ENCODE results near the gene NOCT.
"Not testable (repeated sequence)": the region's sequence is repeated elsewhere in the genome, so short reads cannot be mapped to it uniquely, and the experiment has no call there.

The NOCT gene

DNA sequence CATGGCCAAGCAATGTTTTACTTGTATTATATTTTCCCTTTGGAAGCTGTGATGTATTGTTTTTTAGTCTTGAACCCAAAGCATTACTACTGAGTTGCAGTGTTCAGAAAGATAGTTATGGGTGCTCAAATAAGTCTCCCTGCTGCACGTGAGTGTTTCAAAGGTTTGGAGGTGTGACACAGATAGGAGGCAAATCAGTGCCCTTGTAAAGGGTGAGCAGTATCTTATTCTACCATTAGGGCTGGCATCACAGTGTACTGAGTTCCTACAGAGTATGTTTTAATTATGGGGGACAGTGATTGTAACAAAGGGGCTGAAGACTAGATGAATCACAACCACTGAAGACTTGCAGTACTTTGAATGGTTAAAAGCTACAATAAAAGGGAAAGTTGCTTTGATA is 38.3 kb downstream of the NOCT start:
- no peak for DNase-seq

DNA sequence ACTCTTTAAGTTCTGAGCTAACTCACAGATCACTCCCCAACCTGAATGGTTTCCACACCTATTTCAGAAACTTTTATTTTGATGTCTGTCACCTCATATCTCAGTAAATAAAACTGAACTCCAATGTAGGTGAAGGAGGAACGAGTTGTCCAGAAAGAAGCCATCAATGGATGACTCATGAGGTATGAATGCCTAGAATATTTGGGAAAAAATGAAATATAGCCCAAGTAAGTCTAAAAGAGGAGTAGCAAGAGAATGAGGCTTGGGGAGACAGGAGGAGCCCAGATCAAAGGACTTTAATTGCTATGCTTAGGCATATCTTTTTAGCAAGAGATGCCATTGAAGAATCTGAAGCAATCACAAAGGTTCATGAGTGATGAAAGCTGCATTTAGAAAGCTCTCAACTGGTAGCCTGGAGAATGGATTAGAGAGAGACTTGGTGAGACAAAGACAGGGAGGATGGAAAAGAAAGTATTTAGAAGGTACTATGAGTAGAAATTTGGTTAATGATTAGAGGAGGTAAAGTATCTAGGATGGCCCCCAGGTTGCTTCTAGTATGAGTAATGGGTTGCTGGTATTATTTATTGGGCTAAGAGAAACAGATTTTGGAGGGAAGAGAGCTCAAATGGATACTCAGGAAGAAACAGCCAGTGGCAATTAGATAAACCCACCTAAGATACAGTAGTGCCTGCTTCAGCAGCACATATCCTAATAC is 39.4 kb downstream of the NOCT start:
- DNase-seq = no peak

DNA sequence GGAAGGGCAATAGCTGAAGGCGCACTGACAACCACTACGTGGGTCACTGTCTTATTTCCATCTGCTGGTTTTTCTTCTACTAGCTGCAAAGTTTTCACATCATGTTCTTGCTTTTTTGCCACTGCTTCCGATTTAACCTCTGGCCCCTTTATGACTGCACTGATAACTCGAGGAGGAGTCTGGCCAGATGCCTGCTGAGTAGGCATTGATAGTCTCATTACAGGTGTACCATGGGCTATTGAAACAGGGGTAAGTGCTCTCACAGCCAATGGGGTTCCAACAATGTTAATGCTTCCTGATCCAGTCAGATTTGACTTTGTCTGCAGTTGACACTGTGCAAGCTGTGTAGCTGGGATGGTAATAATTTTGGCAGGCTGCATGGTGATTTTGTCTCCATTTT is 43.4 kb downstream of the NOCT start:
- DNase-seq = not testable (repeated sequence)

DNA sequence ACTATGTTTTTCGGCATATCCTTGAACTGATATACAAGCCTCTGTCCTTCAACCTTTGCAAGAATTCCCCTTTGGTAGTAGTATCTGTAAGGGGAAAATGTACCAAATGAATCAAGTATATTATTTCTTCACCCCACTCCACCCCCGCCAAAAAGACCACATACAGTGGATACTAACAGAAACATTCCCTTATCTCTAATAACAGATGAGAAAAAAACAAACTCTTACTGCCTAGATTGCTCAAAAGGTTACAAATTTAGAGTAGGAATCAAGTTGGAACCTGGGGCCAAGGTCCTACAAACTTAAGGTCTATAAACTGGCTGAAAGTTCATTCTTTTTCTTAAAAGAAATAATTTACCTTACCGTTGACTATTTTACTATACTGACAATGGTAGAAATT is 45.0 kb downstream of the NOCT start:
- no peak for DNase-seq

DNA sequence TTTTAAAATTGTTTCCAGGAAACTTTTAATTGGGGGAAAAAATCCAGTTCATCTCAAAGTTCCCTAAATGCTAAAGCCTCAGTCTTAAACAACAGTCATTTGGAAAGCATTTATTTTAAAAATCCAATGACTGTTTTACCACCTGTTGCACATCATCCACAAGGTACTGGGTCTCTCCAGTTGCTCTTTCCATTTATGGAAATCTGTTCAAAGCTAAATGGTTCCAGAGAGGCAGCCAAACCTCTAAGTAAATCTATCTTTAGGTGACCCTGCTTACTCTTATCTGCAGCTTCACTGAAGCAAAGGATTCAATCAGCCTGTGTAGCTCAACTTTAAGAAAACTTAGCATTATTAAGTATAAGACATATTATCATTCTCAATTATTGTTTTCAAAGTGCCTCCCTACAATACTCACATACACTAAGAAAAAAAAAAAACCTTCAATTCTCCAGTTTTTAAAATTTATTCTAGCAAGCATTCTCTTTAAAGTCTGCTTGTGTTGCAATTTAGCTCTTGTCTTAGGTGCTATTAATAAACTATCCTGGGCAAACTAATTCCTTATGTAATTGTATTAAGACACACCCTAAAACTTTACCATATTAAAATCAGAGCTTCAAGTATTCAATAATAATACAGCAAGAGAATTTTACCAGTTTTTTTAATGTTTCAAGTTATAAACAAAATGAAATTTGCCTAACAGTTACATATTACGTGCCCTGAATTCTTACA is 60.6 kb downstream of the NOCT start:
- DNase-seq = no peak

DNA sequence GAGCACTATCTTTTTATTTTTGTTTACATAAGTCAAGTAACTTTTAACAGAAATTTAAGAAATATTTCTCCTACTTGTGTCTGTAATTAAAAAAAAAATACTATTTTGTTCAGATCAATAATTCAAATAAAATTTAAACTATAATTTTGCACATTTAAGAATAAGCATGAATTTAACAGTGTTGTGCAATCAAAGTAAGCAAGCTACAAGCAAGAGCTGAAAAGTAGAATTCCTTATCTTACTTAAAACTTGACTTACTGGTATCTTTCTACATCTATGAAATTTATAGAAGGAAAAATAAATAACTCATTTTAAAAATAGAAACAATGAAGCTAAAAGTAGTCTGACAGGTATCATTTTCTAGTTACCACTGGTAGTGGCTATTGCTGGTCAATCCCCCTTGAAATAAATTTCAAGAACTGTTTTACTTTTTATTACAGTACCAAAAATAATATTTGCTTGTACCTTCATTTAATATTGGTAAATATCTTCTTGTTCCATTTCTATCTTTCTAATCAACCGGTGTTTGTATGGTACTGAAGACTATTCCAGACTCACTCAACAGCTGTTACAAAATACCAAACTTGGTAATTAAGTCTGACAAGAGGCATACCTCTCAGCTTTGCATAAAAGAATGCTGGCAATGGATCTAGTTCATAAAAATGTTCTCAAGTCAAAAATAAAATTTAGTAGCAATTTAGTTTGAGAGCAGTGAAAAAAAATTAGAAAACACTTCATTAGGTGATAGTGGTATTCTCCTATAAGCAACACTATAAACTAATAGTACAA is 62.2 kb downstream of the NOCT start:
- no peak for DNase-seq

DNA sequence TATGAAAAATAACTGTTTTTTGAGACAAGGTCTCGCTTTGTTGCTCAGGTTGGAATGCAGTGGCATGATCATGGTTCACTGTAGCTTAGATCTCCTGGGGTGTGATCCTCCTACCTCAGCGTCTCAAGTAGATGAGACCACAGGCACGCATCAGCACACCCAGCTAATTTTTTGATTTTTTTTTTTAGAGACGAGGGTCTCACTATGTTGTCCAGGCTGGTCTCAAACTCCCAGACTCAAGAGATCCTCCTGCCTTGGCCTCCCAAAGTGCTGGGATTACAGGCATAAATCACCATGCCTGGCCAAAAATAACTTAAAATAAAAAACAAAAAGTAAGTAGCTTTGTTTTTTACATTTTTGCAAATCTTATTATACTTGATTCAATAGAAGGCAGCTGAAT is 63.3 kb downstream of the NOCT start:
- DNase-seq = no peak

DNA sequence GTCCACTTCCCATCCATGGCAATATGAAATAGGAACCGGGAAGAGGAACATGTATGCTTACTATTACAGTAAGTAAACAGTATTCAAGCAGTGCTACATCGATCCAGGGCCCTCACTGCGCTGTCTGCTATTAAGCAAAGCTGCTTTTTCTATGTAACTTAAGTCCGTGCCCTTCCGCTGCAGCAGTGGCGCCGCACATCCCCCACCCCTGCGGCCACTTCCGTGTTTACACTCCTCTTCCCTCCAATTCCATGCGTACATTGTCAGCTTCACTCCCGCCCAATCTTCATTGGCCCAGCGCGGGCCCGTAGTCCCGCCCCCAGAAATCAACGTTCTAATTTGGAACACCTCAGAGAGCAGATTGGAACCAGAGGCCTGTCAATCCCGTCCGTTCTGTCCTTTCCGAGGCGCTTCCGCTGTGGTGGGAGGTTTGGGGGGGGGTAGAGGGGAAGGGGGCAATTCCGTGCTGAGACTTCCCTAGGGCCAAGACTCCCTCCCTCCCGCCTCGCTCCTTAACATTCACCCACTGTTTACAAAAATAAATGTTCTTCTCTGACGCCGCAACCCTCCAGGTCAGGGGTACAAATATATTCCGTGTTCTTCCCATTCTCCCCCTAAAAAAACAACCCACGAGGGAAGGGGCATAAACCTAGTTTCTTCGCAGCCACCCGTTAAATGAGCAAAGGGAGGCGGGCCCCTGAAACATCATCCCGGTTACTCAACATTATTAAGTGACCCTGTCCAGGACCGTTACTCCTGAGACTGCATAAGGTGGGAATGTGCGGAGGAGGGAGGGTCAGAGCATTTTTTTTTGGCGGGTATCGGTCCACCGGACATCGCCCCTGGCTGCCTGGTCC is 67.4 kb downstream of the NOCT start:
- DNase-seq = peak; percentile 91

DNA sequence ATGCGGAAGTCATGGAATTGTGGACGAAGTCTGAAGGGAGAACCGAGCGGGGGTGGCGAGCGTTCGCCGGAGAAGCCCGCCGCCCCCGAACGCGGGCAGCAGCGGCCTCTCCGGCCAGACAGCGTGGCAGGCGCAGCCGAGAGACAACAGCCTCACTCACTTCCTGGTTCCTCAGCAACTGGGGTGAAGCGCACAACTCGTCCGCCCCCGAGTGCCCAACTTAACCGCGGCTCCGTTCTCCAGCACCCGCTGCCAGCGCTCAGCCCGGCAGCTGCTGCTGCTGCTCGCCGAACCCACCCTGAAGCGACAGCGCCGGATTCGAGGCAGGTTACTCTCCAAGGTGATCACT is 68.0 kb downstream of the NOCT start:
- no peak for DNase-seq

DNA sequence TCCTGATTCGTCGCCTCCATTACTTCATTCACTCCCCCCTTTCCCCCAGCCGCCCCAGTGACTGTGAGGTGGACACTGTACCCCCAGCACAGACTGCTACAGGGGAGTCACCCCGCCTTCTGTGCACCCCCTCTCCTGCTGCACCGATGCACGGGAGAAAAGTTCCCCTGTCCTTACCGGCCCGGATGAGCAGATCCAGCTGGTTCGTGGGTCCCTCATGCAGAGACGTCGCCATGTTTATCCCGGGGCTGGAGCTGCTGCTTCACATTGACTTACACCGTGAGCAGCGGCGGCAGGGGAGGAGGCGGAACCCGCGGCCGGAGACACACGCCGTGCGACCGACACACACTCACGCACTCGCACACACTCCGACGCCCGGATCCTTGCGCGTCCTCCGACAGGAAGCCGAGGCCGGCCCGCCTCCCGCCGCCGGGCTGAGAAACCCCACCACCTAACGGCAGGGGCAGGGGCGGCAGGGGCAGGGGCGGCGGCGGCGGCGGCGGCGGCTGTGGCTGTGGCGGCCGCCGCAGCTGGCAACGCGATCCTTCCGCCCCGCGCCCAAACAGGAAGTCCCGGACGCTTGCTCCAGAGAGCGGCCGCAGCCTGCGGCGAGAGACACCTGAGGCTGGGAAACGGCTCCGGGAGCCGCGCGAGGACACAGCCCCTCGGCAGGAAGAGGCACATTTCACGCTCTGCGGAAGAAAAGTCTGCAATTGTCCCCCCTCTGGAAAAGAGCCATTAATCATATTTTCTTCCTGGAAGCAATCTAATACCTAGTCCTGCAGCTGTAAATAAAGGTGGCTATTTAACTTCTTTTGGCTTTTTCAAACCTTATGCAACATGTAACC is 68.6 kb downstream of the NOCT start:
- DNase-seq = peak; percentile 85

DNA sequence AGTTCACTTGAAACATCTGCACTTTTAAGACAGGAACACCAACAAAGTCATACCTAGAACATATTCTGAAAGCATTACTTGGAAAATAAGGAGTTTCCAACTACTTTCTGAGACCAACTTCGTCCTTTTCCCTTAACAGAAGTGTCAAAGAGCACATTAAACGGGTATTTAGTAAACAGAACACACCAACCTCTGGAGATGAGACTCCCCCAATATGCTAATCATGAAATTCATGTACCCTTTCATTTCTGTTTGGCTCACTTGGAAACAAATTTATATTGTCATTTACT is 69.2 kb downstream of the NOCT start:
- no peak for DNase-seq

DNA sequence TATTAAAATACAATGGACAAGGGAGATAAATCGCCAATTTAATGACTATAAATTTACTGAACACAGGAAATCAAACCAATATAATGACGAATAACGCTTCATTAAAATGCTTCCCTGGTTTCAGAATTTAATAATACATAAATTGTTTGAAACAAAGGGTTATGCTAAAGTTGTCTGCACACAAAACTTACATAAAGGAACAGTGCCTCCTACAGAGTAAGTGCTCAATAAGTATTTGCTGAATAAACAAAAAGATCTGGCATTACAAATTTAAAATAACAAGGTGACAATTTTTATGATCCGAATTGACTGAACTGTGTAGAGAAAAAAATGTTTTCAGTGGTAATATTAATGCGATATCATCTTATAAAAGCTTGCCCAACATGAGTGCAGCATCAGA is 69.6 kb downstream of the NOCT start:
- no peak for DNase-seq

DNA sequence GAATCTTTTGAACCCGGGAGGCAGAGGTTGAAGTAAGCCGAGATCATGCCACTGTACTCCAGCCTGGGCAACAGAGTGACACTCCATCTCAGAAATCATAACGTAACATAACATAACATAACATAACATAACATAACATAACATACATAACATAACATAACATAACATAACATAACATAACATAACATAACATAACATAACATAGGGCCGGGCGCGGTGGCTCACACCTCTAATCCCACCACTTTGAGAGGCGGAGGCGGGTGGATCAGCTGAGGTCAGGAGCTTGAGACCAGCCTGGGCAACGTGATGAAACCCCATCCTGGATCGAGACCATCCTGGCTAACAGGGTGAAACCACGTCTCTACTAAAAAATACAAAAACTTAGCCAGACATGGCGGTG is 76.7 kb downstream of the NOCT start:
- no peak for DNase-seq

Data from activated naive CD4-positive, alpha-beta T cell treated with Interleukin-2 at 50 U/mL for 16 hours (primary cell).